ENCODE results near the gene CSRNP3. TPM values are rescaled to one million over a fixed set of nuclear protein-coding genes. Genes with fewer than 3 reads are reported as not detected.

The CSRNP3 gene
- total and polyA plus RNA-seq, 8 donors, result under 0.01 to 9.9 (median 0.58) TPM; not detected in 1

GRCh38 chr2:165647409-165647808 lies 177.9 kb downstream of the CSRNP3 start:
- Histone ChIP-seq H3K4me1 (no peaks in the 10 kb centered on the region), H3K4me3 (no peak overlapping the region), H3K27me3 (no peaks in the 10 kb centered on the region), H3K27ac (no peak overlapping the region), H3K36me3 (no peaks in the 10 kb centered on the region), H3K9me3 (no peaks in the 10 kb centered on the region)
- no peak for DNase-seq
- intact Hi-C loops (cut with DNase I; ENCODE audit: low total_unique reads), result no loop called here
- 66 to 80% (median 71%) methylated on average over 2 of the region's 2 CpGs for WGBS, 5 donors
- TF ChIP-seq EP300 (IDR thresholded peaks at IDR 0.05) (no peak), POLR2A (IDR thresholded peaks at IDR 0.05) (no peak), POLR2AphosphoS5 (IDR thresholded peaks at IDR 0.05) (no peak)
- TF ChIP-seq, protein P1, sequence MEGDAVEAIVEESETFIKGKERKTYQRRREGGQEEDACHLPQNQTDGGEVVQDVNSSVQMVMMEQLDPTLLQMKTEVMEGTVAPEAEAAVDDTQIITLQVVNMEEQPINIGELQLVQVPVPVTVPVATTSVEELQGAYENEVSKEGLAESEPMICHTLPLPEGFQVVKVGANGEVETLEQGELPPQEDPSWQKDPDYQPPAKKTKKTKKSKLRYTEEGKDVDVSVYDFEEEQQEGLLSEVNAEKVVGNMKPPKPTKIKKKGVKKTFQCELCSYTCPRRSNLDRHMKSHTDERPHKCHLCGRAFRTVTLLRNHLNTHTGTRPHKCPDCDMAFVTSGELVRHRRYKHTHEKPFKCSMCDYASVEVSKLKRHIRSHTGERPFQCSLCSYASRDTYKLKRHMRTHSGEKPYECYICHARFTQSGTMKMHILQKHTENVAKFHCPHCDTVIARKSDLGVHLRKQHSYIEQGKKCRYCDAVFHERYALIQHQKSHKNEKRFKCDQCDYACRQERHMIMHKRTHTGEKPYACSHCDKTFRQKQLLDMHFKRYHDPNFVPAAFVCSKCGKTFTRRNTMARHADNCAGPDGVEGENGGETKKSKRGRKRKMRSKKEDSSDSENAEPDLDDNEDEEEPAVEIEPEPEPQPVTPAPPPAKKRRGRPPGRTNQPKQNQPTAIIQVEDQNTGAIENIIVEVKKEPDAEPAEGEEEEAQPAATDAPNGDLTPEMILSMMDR (IDR thresholded peaks at IDR 0.05), result no peak

- intact Hi-C loops (cut with DNase I; ENCODE audit: low total_unique reads), result no loop called here
- WGBS, 5 donors, result 72 to 80% (median 78%) methylated on average over 4 of the region's 4 CpGs
These were observed 179.3 kb downstream of the CSRNP3 start for GRCh38 chr2:165648801-165649200.

GRCh38 chr2:165651233-165651632 lies 181.7 kb downstream of the CSRNP3 start:
- Histone ChIP-seq H3K27ac (no peak overlapping the region), H3K4me3 (no peak overlapping the region), H3K36me3 (no peaks in the 10 kb centered on the region), H3K9me3 (no peaks in the 10 kb centered on the region), H3K4me1 (no peaks in the 10 kb centered on the region), H3K27me3 (no peaks in the 10 kb centered on the region)
- intact Hi-C loops (cut with DNase I; ENCODE audit: low total_unique reads), result no loop called here
- 91 to 96% (median 95%) methylated on average over 2 of the region's 2 CpGs for WGBS, 5 donors
- DNase-seq, result no peak
- TF ChIP-seq, protein P1 (IDR thresholded peaks at IDR 0.05), result no peak
- TF ChIP-seq EP300 (IDR thresholded peaks at IDR 0.05), result no peak
- no peak for TF ChIP-seq POLR2A (IDR thresholded peaks at IDR 0.05)
- TF ChIP-seq POLR2AphosphoS5 (IDR thresholded peaks at IDR 0.05), result no peak

More at GRCh38 chr2:165648801-165649200, 179.3 kb downstream of the CSRNP3 start:
- H3K4me3 ChIP-seq, result no peak overlapping the region
- no peak overlapping the region for H3K27ac ChIP-seq
- H3K4me1 ChIP-seq, result no peaks in the 10 kb centered on the region
- no peaks in the 10 kb centered on the region for H3K27me3 ChIP-seq
- DNase-seq, result no peak
- TF ChIP-seq EP300 (IDR thresholded peaks at IDR 0.05) (no peak), POLR2A (IDR thresholded peaks at IDR 0.05) (no peak), POLR2AphosphoS5 (IDR thresholded peaks at IDR 0.05) (no peak)
- TF ChIP-seq, protein P1 (IDR thresholded peaks at IDR 0.05), result no peak
- H3K9me3 ChIP-seq, result no peaks in the 10 kb centered on the region
- H3K36me3 ChIP-seq, result no peaks in the 10 kb centered on the region

DNA sequence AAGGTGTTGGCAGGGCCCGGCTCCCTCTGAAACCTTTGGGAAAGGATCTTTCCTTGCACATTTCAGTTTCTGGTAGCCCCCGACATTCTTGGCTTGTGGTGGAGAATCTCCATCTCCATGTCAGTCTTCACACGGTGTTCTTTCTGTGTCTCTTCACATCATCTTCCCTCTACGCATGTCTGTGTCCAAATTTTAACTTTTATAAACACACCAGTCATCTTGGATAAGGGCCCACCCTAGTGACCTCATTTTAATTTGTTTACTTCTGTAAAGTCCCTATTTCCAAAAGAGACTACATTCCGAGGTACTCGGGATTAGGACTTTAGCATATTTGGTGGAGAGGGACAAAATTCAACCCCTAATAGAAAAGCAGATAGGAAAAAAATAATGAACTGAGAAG lies 186.2 kb downstream of the CSRNP3 start:
- intact Hi-C loops (cut with DNase I; ENCODE audit: low total_unique reads), result no loop called here
- Histone ChIP-seq H3K4me3 (no peak overlapping the region), H3K36me3 (no peaks in the 10 kb centered on the region), H3K9me3 (no peaks in the 10 kb centered on the region), H3K4me1 (no peaks in the 10 kb centered on the region), H3K27me3 (no peaks in the 10 kb centered on the region), H3K27ac (peak overlapping the region in 4 of 5 donors; percentile 41 to 63 (median 54))
- DNase-seq, result no peak
- TF ChIP-seq EP300 (IDR thresholded peaks at IDR 0.05) (no peak), POLR2AphosphoS5 (IDR thresholded peaks at IDR 0.05) (peak in 1 of 3 donors; percentile 9), POLR2A (IDR thresholded peaks at IDR 0.05) (no peak)
- TF ChIP-seq, protein P1 (IDR thresholded peaks at IDR 0.05), result no peak
- WGBS, 5 donors, result 70 to 84% (median 79%) methylated on average over 6 of the region's 6 CpGs

All from stomach (tissue), 9 donors.